DMS153 treated with DMSO at 0.1 percent for 48 hours (cell line): ENCODE results near the gene VPS9D1.

ENCODE experiments used
- DNase-seq: peaks from one replicate; lab custom pipeline; 2025; ENCODE audit not compliant: unreplicated experiment; lab: John Stamatoyannopoulos, UW

The VPS9D1 gene

GRCh38 chr16:89733322-89733721 is 12.6 kb upstream of the VPS9D1 start:
- DNase-seq: no peak

- DNase-seq: no peak
Observed at GRCh38 chr16:89732918-89733242, 12.2 kb upstream of the VPS9D1 start.

GRCh38 chr16:89732142-89732917 is 11.6 kb upstream of the VPS9D1 start:
- DNase-seq: no peak

GRCh38 chr16:89730610-89731234 is 10.0 kb upstream of the VPS9D1 start:
- no peak for DNase-seq

GRCh38 chr16:89729863-89730593 is 9.3 kb upstream of the VPS9D1 start:
- no peak for DNase-seq

- no peak for DNase-seq
Observed at GRCh38 chr16:89729293-89729692, 8.6 kb upstream of the VPS9D1 start.

GRCh38 chr16:89727406-89728120 is 6.9 kb upstream of the VPS9D1 start:
- no peak for DNase-seq

- no peak for DNase-seq
Observed at GRCh38 chr16:89723279-89724250, 2.9 kb upstream of the VPS9D1 start.

GRCh38 chr16:89722392-89723278 is 1.9 kb upstream of the VPS9D1 start:
- no peak for DNase-seq

GRCh38 chr16:89721546-89722391 is 1.1 kb upstream of the VPS9D1 start:
- peak; percentile 36 for DNase-seq

GRCh38 chr16:89720551-89720812 is 216 bp downstream of the VPS9D1 start:
- DNase-seq: no peak

GRCh38 chr16:89717688-89718505 is 2.8 kb downstream of the VPS9D1 start:
- DNase-seq: no peak

- DNase-seq: no peak
Observed at GRCh38 chr16:89716916-89717687, 3.6 kb downstream of the VPS9D1 start.

GRCh38 chr16:89716493-89716892 is 4.2 kb downstream of the VPS9D1 start:
- no peak for DNase-seq

- no peak for DNase-seq
Observed at GRCh38 chr16:89712274-89712781, 8.4 kb downstream of the VPS9D1 start.

- no peak for DNase-seq
Observed at GRCh38 chr16:89711601-89712273, 9.0 kb downstream of the VPS9D1 start.
